Islet of Langerhans (tissue), 1 donor: ENCODE results near the gene DEF6.
"Not testable (repeated sequence)": the region's sequence is repeated elsewhere in the genome, so short reads cannot be mapped to it uniquely, and the experiment has no call there.

Source experiments
- FAIRE-seq: peaks from one replicate; lab custom pipeline; 2011; peaks lifted over from hg19 to GRCh38; lab: Jason Lieb, UNC

Gene DEF6

DNA sequence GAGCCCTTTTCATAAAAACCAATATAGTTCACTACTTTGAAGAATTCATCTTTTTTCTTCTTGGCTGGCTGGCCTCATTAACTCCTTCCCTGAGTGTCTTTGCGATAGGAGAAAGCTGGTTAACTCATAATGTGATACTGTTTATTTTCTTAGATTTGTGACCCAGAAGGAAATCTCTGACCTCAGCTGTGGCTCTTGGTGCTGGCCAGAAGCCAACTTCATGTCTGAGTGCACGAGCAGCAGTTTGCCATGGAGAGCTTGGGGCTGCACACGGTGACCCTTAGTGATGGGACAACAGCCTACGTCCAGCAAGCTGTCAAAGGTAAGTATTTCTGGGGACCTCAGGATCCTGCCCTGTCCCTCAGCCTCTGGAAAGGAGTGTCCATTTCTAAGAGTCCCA is 16.7 kb upstream of the DEF6 start:
- FAIRE-seq, result no peak

DNA sequence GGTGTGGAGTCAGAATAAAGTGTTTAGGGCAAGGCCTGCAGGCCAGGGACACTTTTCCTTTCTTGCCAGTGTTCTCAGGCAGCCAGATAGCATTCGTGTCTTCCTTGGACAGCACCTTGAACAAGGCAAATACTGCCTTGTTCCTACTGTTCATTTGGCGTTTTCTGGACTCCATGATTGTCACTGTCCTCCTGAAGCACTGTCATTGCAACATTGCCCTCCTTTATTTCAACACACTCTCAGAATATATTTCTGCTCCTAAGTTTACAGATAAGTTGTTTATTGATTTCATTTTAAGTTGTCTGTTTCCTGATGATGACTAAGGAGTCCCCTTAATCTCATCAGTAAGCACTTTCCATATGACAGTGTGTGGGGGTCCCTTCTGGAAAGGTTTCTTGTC is 15.1 kb upstream of the DEF6 start:
- FAIRE-seq, result no peak

DNA sequence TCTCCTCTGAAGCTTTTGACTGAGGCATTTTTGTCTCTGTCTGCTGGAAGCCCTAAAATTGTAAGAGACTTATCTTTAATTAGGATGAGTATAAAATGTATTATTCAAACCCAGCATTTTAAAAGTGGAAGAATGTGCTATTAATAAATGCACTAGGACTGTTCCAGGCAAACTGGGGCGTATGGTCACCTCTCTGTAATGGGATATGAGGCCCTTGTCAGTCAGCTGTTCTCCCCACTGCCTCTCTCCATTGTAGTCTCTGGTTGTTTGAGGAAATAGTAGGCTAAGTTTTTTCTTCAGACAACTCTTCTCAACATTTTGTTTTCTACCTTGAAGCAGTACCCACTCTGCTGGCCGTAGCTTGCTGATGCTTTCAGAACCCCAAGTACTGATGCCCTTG is 14.3 kb upstream of the DEF6 start:
- no peak for FAIRE-seq

DNA sequence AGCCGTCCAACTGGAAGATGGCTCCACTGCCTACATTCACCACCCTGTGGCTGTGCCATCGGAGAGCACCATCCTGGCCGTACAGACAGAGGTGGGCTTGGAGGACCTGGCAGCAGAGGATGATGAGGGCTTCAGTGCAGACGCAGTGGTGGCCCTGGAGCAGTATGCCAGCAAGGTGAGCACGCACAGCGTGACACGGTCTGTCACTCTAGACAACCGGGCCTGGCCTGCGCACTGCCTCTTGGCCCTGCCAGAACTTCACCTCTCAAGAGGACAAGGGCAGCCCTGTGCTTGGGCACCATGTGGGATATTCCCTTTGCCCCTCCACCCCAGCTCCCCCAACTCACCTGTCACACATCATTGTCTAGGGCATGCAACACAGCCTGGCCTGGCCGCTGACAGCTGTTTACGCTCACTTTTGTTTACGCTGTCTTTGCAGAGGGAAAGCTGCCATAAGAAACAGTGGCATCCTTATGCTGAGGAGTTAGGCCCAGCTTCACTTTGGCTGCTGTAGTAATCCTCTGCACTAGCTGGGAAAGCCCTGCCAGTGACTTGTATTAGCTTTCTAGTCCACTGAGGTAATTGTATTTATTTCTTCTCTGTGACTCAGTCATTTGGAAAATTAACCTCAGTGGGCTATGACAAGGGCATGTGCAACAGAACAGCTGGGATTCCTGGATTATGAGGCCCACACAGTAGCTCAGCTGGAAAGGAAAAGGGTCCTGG is 9.8 kb upstream of the DEF6 start:
- no peak for FAIRE-seq

DNA sequence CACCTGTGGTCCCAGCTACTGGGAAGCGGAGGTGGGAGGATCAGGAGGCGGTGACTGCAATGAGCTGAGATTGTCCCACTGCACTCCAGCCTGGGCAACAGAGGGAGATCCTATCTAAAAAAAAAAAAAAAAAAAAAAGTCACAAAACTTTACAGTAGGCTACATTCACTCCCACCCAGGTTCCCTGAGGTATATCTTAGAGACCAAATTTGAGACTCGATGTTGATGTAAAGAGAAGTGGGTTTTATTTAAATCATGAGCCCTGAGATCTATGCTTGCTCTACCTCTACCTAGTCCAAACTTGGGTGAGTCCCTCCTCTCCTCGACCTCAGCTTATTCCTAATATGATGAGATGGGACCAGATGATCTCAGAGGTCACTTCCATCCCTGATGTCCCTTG is 8.8 kb upstream of the DEF6 start:
- no peak for FAIRE-seq

- no peak for FAIRE-seq
Observed at GRCh38 chr6:35291491-35291890, 6.1 kb upstream of the DEF6 start.

- no peak for FAIRE-seq
Observed at GRCh38 chr6:35292494-35292893, 5.1 kb upstream of the DEF6 start.

- no peak for FAIRE-seq
Observed at GRCh38 chr6:35293681-35294080, 3.9 kb upstream of the DEF6 start.

- no peak for FAIRE-seq
Observed at GRCh38 chr6:35294308-35294945, 3.2 kb upstream of the DEF6 start.

DNA sequence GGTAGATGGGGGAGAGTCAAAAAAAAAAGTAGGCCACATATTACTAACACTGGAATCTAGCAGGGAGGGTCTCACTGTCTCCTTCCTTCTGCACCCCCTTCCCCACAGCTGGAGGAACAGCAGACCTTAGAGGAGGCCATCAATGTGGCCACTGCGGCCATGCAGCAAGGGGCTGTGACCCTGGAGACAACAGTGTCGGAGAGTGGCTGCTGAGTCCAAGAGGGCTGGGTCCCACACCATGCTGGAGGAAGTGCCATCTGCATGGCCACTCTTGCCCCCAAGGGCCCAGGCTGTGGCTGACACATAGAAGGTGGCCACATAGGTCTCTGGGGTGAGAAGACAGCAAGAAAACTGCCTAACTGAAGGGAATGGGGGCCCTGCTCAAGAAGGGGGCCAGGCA is 2.6 kb upstream of the DEF6 start:
- no peak for FAIRE-seq

- no peak for FAIRE-seq
Observed at GRCh38 chr6:35295521-35296315, 1.9 kb upstream of the DEF6 start.

GRCh38 chr6:35296931-35297600 is 552 bp upstream of the DEF6 start:
- FAIRE-seq, result no peak

- no peak for FAIRE-seq
Observed at GRCh38 chr6:35298625-35299140, 1.1 kb downstream of the DEF6 start.

- FAIRE-seq, result no peak
Observed at GRCh38 chr6:35299674-35300073, 2.1 kb downstream of the DEF6 start.

- no peak for FAIRE-seq
Observed at GRCh38 chr6:35300848-35301247, 3.2 kb downstream of the DEF6 start.

DNA sequence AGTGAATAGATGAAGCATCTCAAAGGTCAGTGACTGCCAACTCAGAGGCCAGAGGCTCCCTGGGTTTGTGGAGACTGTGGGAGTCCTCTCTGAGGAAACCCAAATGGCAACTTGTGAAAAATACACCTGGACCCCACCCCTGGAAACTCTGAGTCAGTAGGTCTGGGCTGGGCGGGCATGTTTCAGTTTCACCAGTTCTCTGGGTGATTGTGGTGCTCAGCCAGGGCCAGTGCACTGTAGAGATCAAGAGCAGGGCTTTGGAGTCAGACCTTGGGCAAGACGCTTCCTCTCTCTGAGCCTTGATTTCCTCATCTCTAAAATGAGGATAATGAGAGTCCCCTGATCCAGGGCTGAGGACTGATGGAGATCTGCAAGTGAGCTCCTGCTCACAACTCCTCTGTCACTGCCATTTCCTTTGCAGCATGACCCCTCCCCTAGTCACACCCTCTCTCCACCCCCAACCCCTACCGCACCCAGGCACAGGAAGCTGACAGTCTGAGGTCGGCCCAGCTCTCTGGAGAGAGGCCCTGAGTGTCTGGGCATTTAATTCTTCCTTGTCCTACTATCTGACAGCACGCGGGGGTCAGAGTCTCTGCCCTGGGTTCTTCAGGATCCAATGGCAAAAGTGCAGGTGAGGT is 5.1 kb downstream of the DEF6 start:
- no peak for FAIRE-seq

DNA sequence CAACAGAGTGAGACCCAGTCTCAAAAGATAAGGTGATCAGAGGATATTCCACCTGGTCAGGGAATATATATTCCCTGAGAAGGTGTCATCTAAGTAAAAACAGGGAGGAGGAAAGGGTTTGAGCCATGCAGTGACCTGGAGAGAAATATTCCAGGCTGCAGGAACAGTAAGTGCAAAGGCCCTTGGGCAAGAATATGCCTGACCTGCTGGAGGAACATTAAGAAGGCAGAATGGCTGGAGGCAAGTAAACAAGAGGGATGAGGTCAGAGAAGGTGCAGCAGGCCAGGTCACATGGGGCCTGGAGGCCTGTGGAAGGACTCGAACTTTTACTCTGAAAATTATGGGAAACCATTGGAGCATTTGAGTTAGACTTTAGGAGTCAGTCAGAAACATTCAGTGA is 6.7 kb downstream of the DEF6 start:
- no peak for FAIRE-seq

GRCh38 chr6:35305117-35305516 is 7.5 kb downstream of the DEF6 start:
- no peak for FAIRE-seq

GRCh38 chr6:35307138-35307537 is 9.5 kb downstream of the DEF6 start:
- not testable (repeated sequence) for FAIRE-seq

DNA sequence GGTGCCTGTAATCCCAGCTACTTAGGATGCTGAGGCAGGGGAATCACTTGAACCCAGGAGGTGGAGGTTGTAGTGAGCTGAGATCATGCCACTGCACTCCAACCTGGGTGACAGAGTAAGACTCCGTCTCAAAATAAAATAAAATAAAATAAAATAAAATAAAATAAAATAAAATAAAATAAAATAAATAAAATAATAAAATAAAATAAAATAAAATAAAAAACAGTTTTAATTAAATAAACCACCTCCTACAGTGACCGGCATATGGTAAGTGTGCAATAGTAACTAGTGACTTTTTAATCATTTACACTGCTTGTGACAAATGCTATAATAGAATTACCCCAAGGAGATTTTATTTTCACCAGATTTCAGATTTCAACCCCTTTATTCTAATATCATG is 10.9 kb downstream of the DEF6 start:
- FAIRE-seq, result not testable (repeated sequence)

DNA sequence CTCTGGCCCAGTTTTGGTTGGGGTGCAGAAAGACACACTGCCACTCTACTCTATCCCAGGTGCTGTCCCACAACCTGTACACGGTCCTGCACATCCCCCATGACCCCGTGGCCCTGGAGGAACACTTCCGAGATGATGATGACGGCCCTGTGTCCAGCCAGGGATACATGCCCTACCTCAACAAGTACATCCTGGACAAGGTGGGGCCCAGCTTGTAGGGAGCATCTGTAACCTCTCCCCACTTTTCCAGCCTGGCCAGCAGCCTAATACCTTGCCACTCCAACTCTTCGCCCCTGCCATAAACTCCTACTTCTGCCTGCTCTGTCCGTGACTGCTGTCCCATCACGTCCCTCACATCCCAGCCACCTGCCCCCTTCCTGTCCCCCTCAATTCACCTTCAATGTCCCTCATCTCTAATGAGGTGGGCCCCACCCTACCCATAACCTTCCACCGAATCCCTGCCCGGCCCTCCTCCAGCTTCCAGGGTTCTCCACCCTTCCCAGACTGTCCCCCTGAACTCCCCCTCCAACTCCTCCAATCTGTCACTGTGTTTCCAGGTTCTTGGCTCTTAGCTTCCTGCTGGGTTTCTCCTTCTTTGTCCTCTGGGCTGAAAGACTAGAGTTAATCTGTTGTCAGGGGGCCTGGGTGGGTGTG is 12.1 kb downstream of the DEF6 start:
- FAIRE-seq, result no peak
